ENCODE measurements around the gene SMAD6.

SMAD6 gene

DNA sequence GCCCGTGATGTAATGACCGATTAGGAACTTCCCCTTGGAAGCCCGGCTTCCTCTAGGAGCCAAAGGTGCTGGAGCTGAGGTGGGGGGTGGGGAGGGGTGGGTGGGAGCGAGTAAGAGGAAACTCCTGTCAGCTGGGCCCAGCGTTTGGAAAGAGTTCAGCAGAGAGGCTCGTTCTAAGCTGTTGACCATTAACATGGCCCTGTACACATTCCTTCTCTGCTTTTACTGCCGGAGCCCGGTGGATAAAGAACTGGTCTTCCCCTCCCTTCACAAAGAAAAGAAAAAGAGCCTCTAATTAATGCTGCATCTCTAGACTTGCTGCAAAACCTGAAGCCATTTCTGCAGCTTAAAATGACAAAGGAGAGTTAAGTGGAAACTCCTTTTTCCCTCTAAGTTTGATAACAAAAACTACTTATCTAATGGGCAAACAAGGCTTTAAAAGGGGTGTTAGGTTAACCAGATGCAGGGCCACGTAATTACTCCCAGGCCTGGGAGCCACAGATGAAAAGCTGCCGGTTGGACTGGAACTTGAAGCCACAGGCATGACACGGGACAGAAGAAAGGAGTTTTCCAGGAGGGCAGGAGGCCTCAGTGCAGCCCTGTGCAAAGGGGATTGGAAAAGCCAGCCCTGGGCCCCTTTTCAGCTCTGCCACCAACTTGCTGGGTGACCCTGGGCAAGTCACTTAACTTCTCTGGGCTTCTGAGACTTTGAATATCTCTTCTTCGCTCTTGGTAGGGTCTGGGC is 71.3 kb downstream of the SMAD6 start:
- no peak overlapping the region for H3K4me3 ChIP-seq (ENCODE audit: low read length)
- peak overlapping the region; percentile 86 for H3K27ac ChIP-seq (ENCODE audit: low read depth, low read length)
- peak overlapping the region; percentile 58 for H3K9ac ChIP-seq (ENCODE audit: low read depth, low read length)
- no peaks in the 10 kb centered on the region for H3K27me3 ChIP-seq (ENCODE audit: insufficient read depth, low read length)
- H3K4me1 ChIP-seq (ENCODE audit: insufficient read depth, low read length) = peaks cover 38% of the 10 kb centered on the region
- WGBS = 47% methylated on average over 11 of the region's 12 CpGs
- H3K36me3 ChIP-seq (ENCODE audit: insufficient read depth, low read length) = no peaks in the 10 kb centered on the region
- no peaks in the 10 kb centered on the region for H3K9me3 ChIP-seq (ENCODE audit: insufficient read depth, low read depth, low read length)

DNA sequence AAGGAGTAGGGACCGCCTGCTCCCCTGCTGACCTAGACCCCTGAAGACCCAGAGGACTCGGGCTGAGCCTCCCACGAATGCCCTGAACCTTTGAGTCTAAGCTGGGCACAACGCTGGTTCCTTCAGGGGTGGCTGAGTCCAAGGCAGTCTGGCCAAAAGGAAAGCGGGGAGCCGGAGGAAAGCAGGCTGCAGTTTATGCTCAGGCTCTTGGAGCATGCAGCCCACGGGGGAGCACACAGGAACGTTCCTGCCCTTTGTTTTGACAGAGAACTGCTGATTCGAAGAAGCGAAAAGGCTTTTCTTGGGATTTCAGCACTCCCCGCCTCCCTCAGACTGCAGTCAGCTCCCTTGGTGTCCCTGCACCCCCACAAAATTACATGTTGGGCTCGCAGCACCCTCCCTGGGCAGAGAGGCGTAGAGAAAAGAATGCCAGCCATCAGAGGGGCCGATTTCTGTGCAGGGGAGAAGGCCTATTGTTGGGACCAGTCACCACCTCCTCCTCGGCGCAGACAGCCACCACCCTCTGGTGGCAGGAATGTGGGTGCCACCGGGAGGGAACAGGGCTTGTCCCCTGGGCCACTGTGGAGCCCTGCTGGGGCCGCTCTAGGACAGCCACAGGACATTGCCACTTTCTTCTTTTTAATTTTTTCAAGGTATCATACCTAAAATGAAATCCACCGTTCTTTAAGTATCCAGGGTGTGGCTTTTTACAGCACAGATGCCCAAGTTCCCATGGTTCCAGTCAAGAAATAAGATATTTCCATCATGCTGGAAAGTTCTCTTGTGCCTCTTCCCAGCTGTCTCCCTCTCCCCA is 72.2 kb downstream of the SMAD6 start:
- peak overlapping the region; percentile 58 for H3K9ac ChIP-seq (ENCODE audit: low read depth, low read length)

DNA sequence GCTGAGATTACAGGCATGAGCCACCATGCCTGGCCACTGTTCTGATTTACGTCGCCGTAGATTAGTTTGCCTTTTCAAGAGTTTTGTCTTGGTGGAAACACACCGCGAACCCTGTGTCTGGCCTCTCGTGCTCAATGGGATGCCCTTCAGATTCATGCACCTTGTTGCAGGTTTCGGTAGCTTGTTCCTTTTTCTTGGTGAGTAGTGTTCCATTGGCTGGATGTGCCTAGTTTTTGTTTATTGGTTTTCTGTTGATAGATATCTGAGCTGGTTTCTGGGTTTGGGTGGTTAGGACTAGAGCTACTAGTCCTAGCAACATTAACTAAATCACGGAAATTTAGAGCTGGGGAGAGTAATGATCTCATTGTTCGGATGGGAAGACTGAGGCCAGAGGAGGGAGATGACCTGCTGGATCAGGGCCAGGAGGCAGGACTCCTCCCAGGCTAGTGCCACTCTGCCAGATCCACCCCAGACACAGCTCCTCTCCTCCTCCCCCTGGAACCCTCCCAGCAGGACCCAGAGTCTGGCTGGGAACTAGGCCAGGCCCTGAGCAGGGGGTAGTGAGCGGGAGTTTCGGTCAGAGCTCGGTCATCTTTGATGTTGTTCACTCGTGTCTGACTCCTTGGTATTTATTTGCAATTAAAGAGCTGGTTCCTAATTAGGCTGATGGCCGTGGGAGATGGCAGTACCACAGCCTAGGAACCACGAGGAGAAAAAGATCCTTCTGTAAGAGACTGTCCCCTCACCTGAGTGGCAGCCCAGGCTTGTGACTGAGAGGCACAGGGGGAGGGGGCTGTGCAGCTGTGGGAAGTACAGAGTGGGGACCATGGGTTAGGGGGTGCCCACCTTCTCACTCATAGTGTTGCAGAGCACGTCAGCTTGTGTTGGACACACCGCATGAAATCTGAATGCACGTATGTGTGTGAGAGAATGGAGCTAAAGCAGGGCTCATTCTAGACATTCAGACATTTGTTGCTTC is 73.4 kb downstream of the SMAD6 start:
- no peak overlapping the region for H3K27ac ChIP-seq (ENCODE audit: low read depth, low read length)
- H3K36me3 ChIP-seq (ENCODE audit: insufficient read depth, low read length) = no peaks in the 10 kb centered on the region
- WGBS = 94% methylated on average over 18 of the region's 18 CpGs
- no peaks in the 10 kb centered on the region for H3K9me3 ChIP-seq (ENCODE audit: insufficient read depth, low read depth, low read length)
- H3K27me3 ChIP-seq (ENCODE audit: insufficient read depth, low read length) = no peaks in the 10 kb centered on the region
- H3K9ac ChIP-seq (ENCODE audit: low read depth, low read length) = no peak overlapping the region
- H3K4me1 ChIP-seq (ENCODE audit: insufficient read depth, low read length) = peaks cover 44% of the 10 kb centered on the region
- H3K4me3 ChIP-seq (ENCODE audit: low read length) = no peak overlapping the region

More for the DNA sequence above, 72.2 kb downstream of the SMAD6 start:
- WGBS = 34% methylated on average over 19 of the region's 19 CpGs
- H3K9me3 ChIP-seq (ENCODE audit: insufficient read depth, low read depth, low read length) = no peaks in the 10 kb centered on the region
- no peak overlapping the region for H3K4me3 ChIP-seq (ENCODE audit: low read length)
- H3K4me1 ChIP-seq (ENCODE audit: insufficient read depth, low read length) = peaks cover 38% of the 10 kb centered on the region
- no peaks in the 10 kb centered on the region for H3K36me3 ChIP-seq (ENCODE audit: insufficient read depth, low read length)
- H3K27me3 ChIP-seq (ENCODE audit: insufficient read depth, low read length) = no peaks in the 10 kb centered on the region
- peak overlapping the region; percentile 86 for H3K27ac ChIP-seq (ENCODE audit: low read depth, low read length)

DNA sequence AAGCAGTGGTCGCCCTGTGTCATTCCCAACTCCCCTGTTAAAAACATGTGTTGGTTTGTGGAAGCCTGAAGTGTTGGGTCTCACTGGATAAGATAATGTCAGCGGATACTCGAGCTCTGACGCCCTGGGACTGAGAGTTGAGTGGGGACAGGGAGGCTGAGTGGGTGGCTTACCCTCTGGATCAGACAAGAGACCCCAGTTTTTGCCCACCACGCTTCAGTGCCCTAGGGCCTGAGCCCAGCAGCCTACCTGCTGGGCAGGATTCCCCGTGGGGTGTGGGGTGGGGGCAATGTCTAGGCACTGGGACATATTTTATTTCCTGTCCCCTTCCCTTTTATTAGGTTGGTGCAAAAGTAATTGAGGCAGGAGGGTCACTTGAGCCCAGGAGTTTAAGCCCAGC is 75.0 kb downstream of the SMAD6 start:
- 87% methylated on average over 6 of the region's 6 CpGs for WGBS
- no peaks in the 10 kb centered on the region for H3K27me3 ChIP-seq (ENCODE audit: insufficient read depth, low read length)
- H3K27ac ChIP-seq (ENCODE audit: low read depth, low read length) = no peak overlapping the region

DNA sequence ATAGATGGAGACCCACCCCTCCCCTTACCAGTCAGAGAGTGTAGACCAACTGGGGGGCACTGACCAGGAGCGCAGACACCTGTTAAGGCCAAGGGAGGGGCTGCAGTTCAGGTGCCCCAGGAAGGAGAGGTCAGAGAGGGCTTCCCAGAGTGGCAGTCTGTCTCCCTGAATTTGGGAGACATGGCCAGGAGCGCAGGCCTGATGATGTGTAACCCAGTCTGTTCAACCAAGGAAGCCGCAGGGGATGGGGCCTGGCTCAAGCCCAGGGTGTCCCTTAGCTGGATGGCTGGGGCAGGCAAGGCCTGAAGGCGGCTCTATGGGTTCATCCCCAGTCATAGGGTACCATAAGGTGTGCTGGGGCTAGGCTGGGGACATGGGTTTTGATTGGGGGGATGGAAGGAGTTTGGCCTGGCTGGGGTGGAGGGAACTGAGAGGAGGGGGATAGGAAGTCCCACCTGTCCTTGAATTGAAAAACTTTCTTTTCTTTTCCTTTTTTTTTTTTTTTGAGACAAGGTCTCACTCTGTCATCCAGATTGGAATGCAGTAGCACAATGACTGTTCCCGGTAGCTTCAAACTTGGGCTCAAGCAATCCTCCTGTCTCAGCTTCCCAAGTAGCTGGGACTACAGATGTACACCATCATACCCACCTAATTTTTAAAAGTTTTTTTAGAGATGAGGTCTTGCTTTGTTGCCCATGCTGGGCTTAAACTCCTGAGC is 75.7 kb downstream of the SMAD6 start:
- Histone ChIP-seq H3K27me3 (ENCODE audit: insufficient read depth, low read length) (no peaks in the 10 kb centered on the region), H3K9ac (ENCODE audit: low read depth, low read length) (no peak overlapping the region), H3K4me1 (ENCODE audit: insufficient read depth, low read length) (peaks cover 24% of the 10 kb centered on the region), H3K36me3 (ENCODE audit: insufficient read depth, low read length) (no peaks in the 10 kb centered on the region), H3K9me3 (ENCODE audit: insufficient read depth, low read depth, low read length) (no peaks in the 10 kb centered on the region), H3K27ac (ENCODE audit: low read depth, low read length) (no peak overlapping the region), H3K4me3 (ENCODE audit: low read length) (no peak overlapping the region)
- 89% methylated on average over 5 of the region's 5 CpGs for WGBS

More for the DNA sequence above, 75.0 kb downstream of the SMAD6 start:
- peaks cover 29% of the 10 kb centered on the region for H3K4me1 ChIP-seq (ENCODE audit: insufficient read depth, low read length)
- H3K9me3 ChIP-seq (ENCODE audit: insufficient read depth, low read depth, low read length) = no peaks in the 10 kb centered on the region
- H3K4me3 ChIP-seq (ENCODE audit: low read length) = no peak overlapping the region
- H3K36me3 ChIP-seq (ENCODE audit: insufficient read depth, low read length) = no peaks in the 10 kb centered on the region
- no peak overlapping the region for H3K9ac ChIP-seq (ENCODE audit: low read depth, low read length)

DNA sequence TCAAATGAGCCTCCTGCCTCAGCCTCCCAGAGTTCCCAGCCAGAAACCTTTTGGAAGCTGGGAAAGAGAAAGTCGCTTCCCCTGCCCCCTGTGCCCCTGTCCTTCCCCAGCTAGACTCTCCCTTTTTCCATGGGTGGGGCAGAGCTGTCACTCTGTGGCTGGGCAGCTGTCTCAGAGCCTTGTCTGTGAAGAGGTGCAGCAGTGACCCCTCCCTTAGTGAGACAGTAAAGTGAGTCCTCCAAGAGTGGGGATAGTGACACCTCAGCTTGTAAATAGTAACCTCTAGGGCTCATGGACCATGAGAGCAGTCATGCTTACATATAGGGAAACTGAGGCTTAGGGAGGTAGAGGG is 76.3 kb downstream of the SMAD6 start:
- WGBS = 100% methylated on average over 1 of the region's 1 CpG
- Histone ChIP-seq H3K4me1 (ENCODE audit: insufficient read depth, low read length) (peaks cover 20% of the 10 kb centered on the region), H3K9ac (ENCODE audit: low read depth, low read length) (no peak overlapping the region), H3K36me3 (ENCODE audit: insufficient read depth, low read length) (no peaks in the 10 kb centered on the region), H3K27ac (ENCODE audit: low read depth, low read length) (no peak overlapping the region), H3K27me3 (ENCODE audit: insufficient read depth, low read length) (no peaks in the 10 kb centered on the region), H3K4me3 (ENCODE audit: low read length) (no peak overlapping the region), H3K9me3 (ENCODE audit: insufficient read depth, low read depth, low read length) (no peaks in the 10 kb centered on the region)

DNA sequence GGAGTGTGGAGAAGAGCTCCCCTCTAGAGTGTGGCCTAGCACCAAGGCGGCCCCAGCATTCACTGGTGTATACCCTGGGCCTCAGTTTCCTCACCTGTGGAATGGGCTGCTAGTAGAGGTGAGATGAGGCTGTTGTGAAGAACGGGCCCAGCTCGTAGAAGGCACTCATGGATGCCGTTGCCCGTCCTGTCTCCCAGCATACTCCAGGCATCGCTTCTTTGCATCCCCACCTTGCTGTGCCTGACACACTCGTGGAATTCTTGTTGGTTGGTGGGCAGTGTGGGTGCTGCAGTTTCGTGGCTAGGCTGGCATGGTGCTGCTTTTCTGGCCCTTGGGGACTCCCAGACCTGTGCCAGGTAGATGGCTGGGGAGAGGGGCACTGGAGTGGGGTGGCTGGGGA is 76.7 kb downstream of the SMAD6 start:
- Histone ChIP-seq H3K9ac (ENCODE audit: low read depth, low read length) (no peak overlapping the region), H3K27me3 (ENCODE audit: insufficient read depth, low read length) (no peaks in the 10 kb centered on the region), H3K36me3 (ENCODE audit: insufficient read depth, low read length) (no peaks in the 10 kb centered on the region), H3K4me1 (ENCODE audit: insufficient read depth, low read length) (peaks cover 16% of the 10 kb centered on the region), H3K9me3 (ENCODE audit: insufficient read depth, low read depth, low read length) (no peaks in the 10 kb centered on the region), H3K27ac (ENCODE audit: low read depth, low read length) (no peak overlapping the region), H3K4me3 (ENCODE audit: low read length) (no peak overlapping the region)
- 93% methylated on average over 8 of the region's 8 CpGs for WGBS

DNA sequence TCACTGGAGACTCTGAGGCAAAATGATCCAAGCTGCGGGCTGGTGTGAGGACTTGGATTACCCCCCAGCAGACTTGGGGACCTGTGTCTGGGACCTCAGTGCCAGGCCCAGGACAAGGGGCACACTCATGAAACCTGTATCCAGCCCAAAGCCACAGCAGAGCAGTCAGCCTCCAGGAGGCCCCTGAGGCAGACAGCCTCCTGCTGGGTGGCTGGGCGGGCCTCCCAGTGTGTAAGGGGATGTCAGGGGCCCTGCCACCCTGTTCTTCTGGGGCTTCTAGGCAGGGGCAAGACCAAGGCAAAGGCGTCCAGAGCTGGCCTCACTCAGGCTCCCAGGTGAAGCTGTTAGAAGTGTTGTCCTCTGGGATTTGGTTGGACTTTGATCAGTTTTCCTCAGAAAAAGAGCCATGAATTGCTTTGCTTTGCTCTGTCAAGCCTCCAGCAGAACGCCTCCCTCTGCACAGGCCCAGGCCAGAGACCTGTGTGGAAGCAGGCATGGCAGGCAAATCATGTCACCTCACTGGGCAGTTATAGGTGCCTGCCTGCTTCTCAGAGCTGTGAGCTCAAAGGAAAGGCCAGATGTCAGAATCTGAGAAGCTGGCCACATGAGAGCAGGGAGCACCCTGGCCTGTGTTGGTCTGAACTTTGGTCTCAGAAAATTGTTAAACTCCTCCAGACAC is 77.4 kb downstream of the SMAD6 start:
- H3K27ac ChIP-seq (ENCODE audit: low read depth, low read length) = no peak overlapping the region

DNA sequence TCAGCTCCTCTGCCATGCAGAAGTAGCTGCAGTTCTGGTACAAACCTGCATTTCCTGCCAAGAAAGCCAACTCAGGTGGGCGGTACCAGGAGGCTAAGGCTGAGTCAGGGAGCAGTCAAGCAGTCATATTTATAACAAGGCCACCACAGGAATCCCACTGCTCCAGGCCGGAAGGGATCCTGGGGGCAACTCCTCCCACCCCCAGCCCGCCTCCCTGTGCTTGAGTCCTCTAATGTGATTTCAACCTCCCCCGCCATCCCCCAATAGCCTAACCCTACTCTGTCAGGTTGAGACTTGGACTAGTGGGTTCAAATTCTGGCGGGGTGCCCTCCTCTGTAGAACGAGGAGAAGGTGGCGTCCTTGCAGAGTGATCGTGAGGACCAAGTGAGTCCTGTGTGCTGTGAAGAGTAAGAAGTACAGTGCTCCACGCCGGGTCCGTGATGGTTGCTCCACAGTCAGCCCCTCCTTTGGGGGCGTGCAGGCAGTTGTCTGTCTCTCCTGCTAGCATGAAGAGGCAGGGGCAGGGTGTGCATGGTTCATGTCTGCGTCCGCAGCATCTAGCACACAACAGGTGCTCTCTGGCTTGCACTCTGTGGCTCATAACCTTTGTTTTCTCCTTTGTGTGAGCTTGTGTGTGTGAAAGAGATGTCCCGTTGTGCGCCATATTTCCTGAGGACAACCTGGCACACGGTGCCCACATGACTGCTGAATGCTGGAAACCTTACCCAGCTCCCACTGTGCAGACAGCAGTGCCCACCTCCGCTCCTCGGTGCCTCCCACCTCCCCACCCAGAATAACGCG is 78.3 kb downstream of the SMAD6 start:
- no peak overlapping the region for H3K4me3 ChIP-seq (ENCODE audit: low read length)
- H3K9me3 ChIP-seq (ENCODE audit: insufficient read depth, low read depth, low read length) = no peaks in the 10 kb centered on the region
- no peak overlapping the region for H3K9ac ChIP-seq (ENCODE audit: low read depth, low read length)
- H3K27me3 ChIP-seq (ENCODE audit: insufficient read depth, low read length) = no peaks in the 10 kb centered on the region
- H3K36me3 ChIP-seq (ENCODE audit: insufficient read depth, low read length) = no peaks in the 10 kb centered on the region
- H3K27ac ChIP-seq (ENCODE audit: low read depth, low read length) = no peak overlapping the region
- H3K4me1 ChIP-seq (ENCODE audit: insufficient read depth, low read length) = peaks cover 11% of the 10 kb centered on the region
- WGBS = 80% methylated on average over 21 of the region's 21 CpGs

More for the DNA sequence above, 77.4 kb downstream of the SMAD6 start:
- H3K4me3 ChIP-seq (ENCODE audit: low read length) = no peak overlapping the region
- no peaks in the 10 kb centered on the region for H3K9me3 ChIP-seq (ENCODE audit: insufficient read depth, low read depth, low read length)
- no peak overlapping the region for H3K9ac ChIP-seq (ENCODE audit: low read depth, low read length)
- peaks cover 11% of the 10 kb centered on the region for H3K4me1 ChIP-seq (ENCODE audit: insufficient read depth, low read length)
- WGBS = 81% methylated on average over 4 of the region's 4 CpGs
- no peaks in the 10 kb centered on the region for H3K36me3 ChIP-seq (ENCODE audit: insufficient read depth, low read length)
- H3K27me3 ChIP-seq (ENCODE audit: insufficient read depth, low read length) = no peaks in the 10 kb centered on the region
